Neuronal stem cell (in vitro differentiated cells): ENCODE measurements around the gene LPIN1.

Experiments used
- DNase-seq: peaks from one replicate; pipeline ENCODE4 v3.0.0-alpha.2; 2013; ENCODE audit warnings: low spot score
- H2AFZ ChIP-seq: one replicate; pipeline ENCODE4 v1.6.1; 2013; ENCODE audit warnings: mild to moderate bottlenecking, low read length, inconsistent platforms
- H2AK5ac ChIP-seq: 2 replicates; pipeline ENCODE4 v1.6.1; 2013; ENCODE audit warnings: low read depth, mild to moderate bottlenecking, inconsistent platforms, low read length, moderate library complexity, mixed read lengths
- H2BK120ac ChIP-seq: 2 replicates; pipeline ENCODE4 v1.6.1; 2013; ENCODE audit warnings: low read depth, mild to moderate bottlenecking, inconsistent platforms, low read length, moderate library complexity, mixed read lengths
- H2BK12ac ChIP-seq: one replicate; pipeline ENCODE4 v1.6.1; 2013; ENCODE audit warnings: low read length, inconsistent platforms
- H2BK15ac ChIP-seq: 2 replicates; pipeline ENCODE4 v1.6.1; 2013; ENCODE audit warnings: mild to moderate bottlenecking, low read length, inconsistent platforms, mixed read lengths
- H2BK5ac ChIP-seq: one replicate; pipeline ENCODE4 v1.6.1; 2013; ENCODE audit warnings: inconsistent platforms, mild to moderate bottlenecking, low read length, moderate library complexity
- H3K14ac ChIP-seq: one replicate; pipeline ENCODE4 v1.6.1; 2013; ENCODE audit warnings: low read length, inconsistent platforms
- H3K18ac ChIP-seq: 2 replicates; pipeline ENCODE4 v1.6.1; 2013; ENCODE audit warnings: low read length, inconsistent platforms
- H3K23ac ChIP-seq: 2 replicates; pipeline ENCODE4 v1.6.1; 2013; ENCODE audit warnings: low read depth, mild to moderate bottlenecking, mixed read lengths, low read length, inconsistent platforms; ENCODE audit not compliant: poor library complexity
- H3K27ac ChIP-seq: replicated peaks from 3 replicates; pipeline ENCODE4 v1.5.1; 2013; ENCODE audit warnings: low read length, inconsistent platforms
- H3K27me3 ChIP-seq, 3 experiments: 2 replicates each; pipeline ENCODE4 v1.6.1; 2013; ENCODE audit warnings: low read length in 3 of 3, mild to moderate bottlenecking in 2 of 3, inconsistent platforms in 1 of 3, low read depth in 1 of 3, mixed read lengths in 1 of 3, moderate library complexity in 1 of 3; ENCODE audit not compliant: control insufficient read depth in 3 of 3, insufficient read depth in 3 of 3
- H3K36me3 ChIP-seq, 2 donors: replicated peaks in 1 of 2; 2 replicates each; pipeline ENCODE4 v1.6.1; 2013; ENCODE audit warnings: low read length in 2 of 2; ENCODE audit not compliant: control insufficient read depth in 2 of 2, insufficient read depth in 2 of 2
- H3K4ac ChIP-seq: 2 replicates; pipeline ENCODE4 v1.6.1; 2013; ENCODE audit warnings: inconsistent platforms, mild to moderate bottlenecking, low read length, moderate library complexity
- H3K4me1 ChIP-seq, 2 donors: 1 replicate in 1 of 2; 2 replicates in 1 of 2; pipeline ENCODE4 v1.6.1; 2013; ENCODE audit warnings: low read length in 2 of 2, low read depth in 1 of 2; ENCODE audit not compliant: control insufficient read depth in 2 of 2, insufficient read depth in 1 of 2
- H3K4me2 ChIP-seq: one replicate; pipeline ENCODE4 v1.6.1; 2013; ENCODE audit warnings: mild to moderate bottlenecking, low read length, inconsistent platforms; ENCODE audit not compliant: insufficient read depth, poor library complexity, severe bottlenecking
- H3K4me3 ChIP-seq, 2 donors: 2 replicates each; pipeline ENCODE4 v1.5.1; 2013; ENCODE audit warnings: low read length in 2 of 2, mild to moderate bottlenecking in 2 of 2, inconsistent platforms in 1 of 2, moderate library complexity in 1 of 2
- H3K79me1 ChIP-seq: one replicate; pipeline ENCODE4 v1.6.1; 2013; ENCODE audit warnings: low read depth, mild to moderate bottlenecking, inconsistent platforms, low read length, moderate library complexity
- H3K9ac ChIP-seq: one replicate; pipeline ENCODE4 v1.6.1; 2013; ENCODE audit warnings: mild to moderate bottlenecking, low read depth, low read length, inconsistent platforms; ENCODE audit not compliant: poor library complexity
- H3K9me3 ChIP-seq, 2 donors: replicated peaks in 1 of 2; 2 replicates each; pipeline versions ENCODE3 to v1.6.1; 2013; ENCODE audit warnings: low read length in 2 of 2, mild to moderate bottlenecking in 2 of 2, inconsistent platforms in 1 of 2, low read depth in 1 of 2, mixed read lengths in 1 of 2, moderate library complexity in 1 of 2; ENCODE audit not compliant: control insufficient read depth in 2 of 2, insufficient read depth in 1 of 2
- H4K8ac ChIP-seq: one replicate; pipeline ENCODE4 v1.6.1; 2013; ENCODE audit warnings: low read depth, mild to moderate bottlenecking, inconsistent platforms, low read length, moderate library complexity
- H4K91ac ChIP-seq: one replicate; pipeline ENCODE4 v1.6.1; 2013; ENCODE audit warnings: low read length, low read depth, mild to moderate bottlenecking, inconsistent platforms; ENCODE audit not compliant: poor library complexity
- WGBS, 2 donors: extraction: QIAGEN DNeasy Blood & Tissue Kit; methylation state at CpG; one replicate each; pipeline ENCODE4 v1.1.7; 2013; ENCODE audit warnings: missing lambda C conversion rate in 2 of 2, mixed read lengths in 1 of 2; ENCODE audit not compliant: insufficient read length in 2 of 2, insufficient replicate concordance in 1 of 2; ENCODE audit errors: extremely low coverage in 2 of 2; 5-methylcytosine and 5-hydroxymethylcytosine counted together

LPIN1 gene

GRCh38 chr2:11786592-11786991 is 40.2 kb downstream of the LPIN1 start:
- no CpG with 5 or more reads among the region's 13 CpGs for WGBS, 2 donors
- peaks cover 5 to 15% of the 10 kb centered on the region in 2 donors for H3K9me3 ChIP-seq
- peaks cover 58 to 97% of the 10 kb centered on the region in 2 donors for H3K36me3 ChIP-seq

GRCh38 chr2:11787991-11788390 is 41.6 kb downstream of the LPIN1 start:
- Histone ChIP-seq H2AFZ (no peak overlapping the region), H3K4me1 (peaks cover 0 to 3% of the 10 kb centered on the region in 2 donors), H3K27me3 (peaks cover 0 to 2% (median 0%) of the 10 kb centered on the region in 3 experiments), H4K91ac (no peak overlapping the region), H3K23ac (no peak overlapping the region), H3K36me3 (peaks cover 55 to 97% of the 10 kb centered on the region in 2 donors), H3K9me3 (peaks cover 5 to 15% of the 10 kb centered on the region in 2 donors), H3K4me2 (no peak overlapping the region), H2BK12ac (no peak overlapping the region), H3K4ac (no peak overlapping the region), H2AK5ac (no peak overlapping the region), H2BK120ac (no peak overlapping the region), H3K9ac (no peak overlapping the region), H2BK5ac (no peak overlapping the region), H3K4me3 (no peak overlapping the region), H2BK15ac (no peak overlapping the region), H3K14ac (no peak overlapping the region), H4K8ac (no peak overlapping the region), H3K27ac (no peak overlapping the region), H3K18ac (no peak overlapping the region), H3K79me1 (no peaks in the 10 kb centered on the region)
- no peak for DNase-seq
- no CpG with 5 or more reads among the region's 9 CpGs for WGBS, 2 donors

More at GRCh38 chr2:11786592-11786991, 40.2 kb downstream of the LPIN1 start:
- Histone ChIP-seq H2AFZ (no peak overlapping the region), H3K27ac (no peak overlapping the region), H3K14ac (no peak overlapping the region), H2BK5ac (no peak overlapping the region), H3K4me1 (peaks cover 0 to 3% of the 10 kb centered on the region in 2 donors), H2AK5ac (no peak overlapping the region), H3K23ac (no peak overlapping the region), H3K4me3 (no peak overlapping the region), H3K27me3 (peaks cover 0 to 2% (median 0%) of the 10 kb centered on the region in 3 experiments), H3K79me1 (no peaks in the 10 kb centered on the region), H2BK15ac (no peak overlapping the region), H2BK12ac (no peak overlapping the region), H4K8ac (no peak overlapping the region), H3K18ac (no peak overlapping the region), H3K4ac (no peak overlapping the region), H3K9ac (no peak overlapping the region), H2BK120ac (no peak overlapping the region), H3K4me2 (no peak overlapping the region), H4K91ac (no peak overlapping the region)
- no peak for DNase-seq

- DNase-seq: no peak
- WGBS, 2 donors: no CpG with 5 or more reads among the region's 7 CpGs
These were observed 42.2 kb downstream of the LPIN1 start for GRCh38 chr2:11788461-11789124.

GRCh38 chr2:11789243-11789642 is 42.8 kb downstream of the LPIN1 start:
- DNase-seq: no peak
- Histone ChIP-seq H3K27me3 (peaks cover 0 to 2% (median 0%) of the 10 kb centered on the region in 3 experiments), H4K8ac (peak overlapping the region; percentile 3), H2BK15ac (no peak overlapping the region), H3K23ac (peak overlapping the region; percentile 26), H2BK120ac (no peak overlapping the region), H3K4me3 (peak overlapping the region in 1 of 2 donors; percentile 68), H3K27ac (no peak overlapping the region), H3K14ac (peak overlapping the region; percentile 10), H3K36me3 (peaks cover 56 to 98% of the 10 kb centered on the region in 2 donors), H4K91ac (peak overlapping the region; percentile 2), H3K4me1 (peaks cover 0 to 3% of the 10 kb centered on the region in 2 donors), H2AK5ac (no peak overlapping the region), H3K79me1 (no peaks in the 10 kb centered on the region), H3K9ac (peak overlapping the region; percentile 89), H2BK12ac (no peak overlapping the region), H3K4me2 (no peak overlapping the region), H3K4ac (peak overlapping the region; percentile 28), H2BK5ac (no peak overlapping the region), H3K18ac (no peak overlapping the region), H3K9me3 (peaks cover 5 to 15% of the 10 kb centered on the region in 2 donors), H2AFZ (no peak overlapping the region)
- no CpG with 5 or more reads among the region's 13 CpGs for WGBS, 2 donors

More at GRCh38 chr2:11788461-11789124, 42.2 kb downstream of the LPIN1 start:
- Histone ChIP-seq H3K4me2 (no peak overlapping the region), H3K23ac (no peak overlapping the region), H2AFZ (no peak overlapping the region), H3K9me3 (peaks cover 5 to 15% of the 10 kb centered on the region in 2 donors), H2BK120ac (no peak overlapping the region), H3K4me1 (peaks cover 0 to 3% of the 10 kb centered on the region in 2 donors), H3K4ac (no peak overlapping the region), H3K79me1 (no peaks in the 10 kb centered on the region), H3K27ac (no peak overlapping the region), H3K36me3 (peaks cover 55 to 97% of the 10 kb centered on the region in 2 donors), H2BK12ac (no peak overlapping the region), H3K27me3 (peaks cover 0 to 2% (median 0%) of the 10 kb centered on the region in 3 experiments), H4K8ac (no peak overlapping the region), H4K91ac (no peak overlapping the region), H3K4me3 (no peak overlapping the region), H3K18ac (no peak overlapping the region), H2AK5ac (no peak overlapping the region), H3K9ac (no peak overlapping the region), H2BK15ac (no peak overlapping the region), H2BK5ac (no peak overlapping the region), H3K14ac (no peak overlapping the region)
